ENCODE measurements around the gene TCF7L1.

Gene TCF7L1

GRCh38 chr2:85096616-85097015 is 36.6 kb upstream of the TCF7L1 start:
- no peak for TF ChIP-seq CTCF (IDR thresholded peaks at IDR 0.05; ENCODE audit: low read depth, low read length)
- H3K4me3 ChIP-seq (ENCODE audit: low read depth, low read length): no peak overlapping the region

GRCh38 chr2:85104228-85104627 is 29.0 kb upstream of the TCF7L1 start:
- no peak overlapping the region for H3K4me3 ChIP-seq (ENCODE audit: low read depth, low read length)
- no peak for TF ChIP-seq CTCF (IDR thresholded peaks at IDR 0.05; ENCODE audit: low read depth, low read length)

GRCh38 chr2:85106489-85107180 is 26.6 kb upstream of the TCF7L1 start:
- TF ChIP-seq CTCF (IDR thresholded peaks at IDR 0.05; ENCODE audit: low read depth, low read length): no peak
- H3K4me3 ChIP-seq (ENCODE audit: low read depth, low read length): no peak overlapping the region

GRCh38 chr2:85110991-85111560 is 22.1 kb upstream of the TCF7L1 start:
- H3K4me3 ChIP-seq (ENCODE audit: low read depth, low read length): no peak overlapping the region
- no peak for TF ChIP-seq CTCF (IDR thresholded peaks at IDR 0.05; ENCODE audit: low read depth, low read length)

- no peak for TF ChIP-seq CTCF (IDR thresholded peaks at IDR 0.05; ENCODE audit: low read depth, low read length)
- H3K4me3 ChIP-seq (ENCODE audit: low read depth, low read length): no peak overlapping the region
Measured at GRCh38 chr2:85111819-85112281, 21.3 kb upstream of the TCF7L1 start.

- TF ChIP-seq CTCF (IDR thresholded peaks at IDR 0.05; ENCODE audit: low read depth, low read length): no peak
Measured at GRCh38 chr2:85112906-85113625, 20.1 kb upstream of the TCF7L1 start.

More at GRCh38 chr2:85112906-85113625, 20.1 kb upstream of the TCF7L1 start:
- H3K4me3 ChIP-seq (ENCODE audit: low read depth, low read length): no peak overlapping the region
